ENCODE data around the gene KRTAP4-4.

Gene KRTAP4-4

DNA sequence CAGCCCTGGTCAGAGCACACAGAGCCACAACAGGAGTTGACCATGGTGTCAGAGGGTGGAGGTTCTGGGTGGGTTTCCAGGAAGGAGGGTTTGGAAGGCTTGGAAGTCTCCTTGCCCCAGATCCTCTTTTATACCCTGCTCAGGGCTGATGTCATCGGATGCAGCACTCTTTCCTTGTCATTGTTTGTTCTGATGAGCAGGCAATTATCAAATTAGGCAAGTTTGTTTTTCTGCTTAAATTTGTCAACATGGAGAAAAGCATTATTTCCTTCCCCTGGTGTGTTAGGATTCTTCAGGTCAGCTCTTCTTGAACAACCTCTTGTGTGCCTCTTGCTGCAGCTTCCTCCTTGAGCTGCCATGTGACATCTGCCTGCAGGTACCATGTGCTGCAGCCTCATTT is at the start of gene KRTAP4-4:
TSS of gene KRTAP4-4 (minus strand) at position 101 of the 400 bp plus-strand sequence. CDS start at position 44, 57 bp downstream.
- CTCF ChIA-PET: no interaction called here
- no peak within 1 kb of the TSS for H3K27ac ChIP-seq (ENCODE audit: extremely low read depth, low read depth, low read length)
- H3K4me1 ChIP-seq (ENCODE audit: control insufficient read depth, insufficient read depth, low read length): no peaks in the 10 kb centered on the region
- no peaks in the 10 kb centered on the region for H3K36me3 ChIP-seq (ENCODE audit: control insufficient read depth in 2 of 2, insufficient read depth in 1 of 2, low read length in 2 of 2)
- no peak for TF ChIP-seq YY2 (tag by site-specific recombination; IDR thresholded peaks at IDR 0.05)
- TF ChIP-seq KLF10 (tag by site-specific recombination; IDR thresholded peaks at IDR 0.05): no peak
- no peak for TF ChIP-seq ZNF660 (tag by site-specific recombination; IDR thresholded peaks at IDR 0.05)
- no peaks in the 10 kb centered on the region for H3K9me3 ChIP-seq (ENCODE audit: control insufficient read depth, insufficient read depth, low read depth, low read length)
- POLR2A ChIA-PET: no interaction called here
- no peak within 1 kb of the TSS for H3K4me3 ChIP-seq (ENCODE audit: low read depth, low read length)

DNA sequence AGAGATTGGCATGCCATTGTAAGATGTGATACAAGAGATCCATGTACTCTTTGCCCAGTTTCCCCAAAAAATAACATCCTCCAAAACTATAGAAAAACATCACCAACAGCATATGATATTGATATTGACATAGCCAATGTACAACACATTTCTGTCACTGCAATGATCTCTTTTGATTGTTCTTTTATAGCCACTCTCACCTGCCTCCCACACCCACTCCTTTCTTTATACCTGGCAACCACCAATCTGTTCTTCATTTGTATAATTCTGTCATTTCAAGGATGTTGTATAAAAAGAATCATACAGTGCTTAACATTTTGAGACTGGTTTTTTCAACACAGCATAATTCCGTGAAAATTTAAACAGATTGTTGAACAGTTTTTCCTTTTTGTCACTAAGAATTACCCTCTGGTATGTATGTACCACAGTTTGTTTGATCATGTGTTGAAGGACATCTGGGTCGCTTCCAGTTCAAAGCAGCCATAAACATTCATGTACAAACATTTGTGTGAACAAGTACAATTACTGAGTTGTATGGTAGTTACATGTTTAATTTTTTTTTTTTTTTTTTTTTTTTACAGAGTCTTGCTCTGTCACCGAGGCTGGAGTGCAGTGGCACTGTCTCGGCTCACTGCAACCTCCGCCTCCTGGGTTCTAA is 39.0 kb upstream of the KRTAP4-4 start:
- TF ChIP-seq, protein P1, sequence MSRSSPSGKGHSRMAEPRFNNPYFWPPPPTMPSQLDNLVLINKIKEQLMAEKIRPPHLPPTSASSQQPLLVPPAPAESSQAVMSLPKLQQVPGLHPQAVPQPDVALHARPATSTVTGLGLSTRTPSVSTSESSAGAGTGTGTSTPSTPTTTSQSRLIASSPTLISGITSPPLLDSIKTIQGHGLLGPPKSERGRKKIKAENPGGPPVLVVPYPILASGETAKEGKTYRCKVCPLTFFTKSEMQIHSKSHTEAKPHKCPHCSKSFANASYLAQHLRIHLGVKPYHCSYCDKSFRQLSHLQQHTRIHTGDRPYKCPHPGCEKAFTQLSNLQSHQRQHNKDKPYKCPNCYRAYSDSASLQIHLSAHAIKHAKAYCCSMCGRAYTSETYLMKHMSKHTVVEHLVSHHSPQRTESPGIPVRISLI (tag by site-specific recombination; IDR thresholded peaks at IDR 0.05): no peak
- TF ChIP-seq ZNF214 (tag by site-specific recombination; IDR thresholded peaks at IDR 0.05; ENCODE audit: borderline replicate concordance): no peak
- TF ChIP-seq ZNF266 (tag by site-specific recombination; IDR thresholded peaks at IDR 0.05; ENCODE audit: low read depth): no peak
- TF ChIP-seq, protein P2, sequence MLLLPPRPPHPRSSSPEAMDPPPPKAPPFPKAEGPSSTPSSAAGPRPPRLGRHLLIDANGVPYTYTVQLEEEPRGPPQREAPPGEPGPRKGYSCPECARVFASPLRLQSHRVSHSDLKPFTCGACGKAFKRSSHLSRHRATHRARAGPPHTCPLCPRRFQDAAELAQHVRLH (tag by site-specific recombination; IDR thresholded peaks at IDR 0.05): no peak
- TF ChIP-seq ZSCAN30 (tag by site-specific recombination; IDR thresholded peaks at IDR 0.05): no peak
- no peak for TF ChIP-seq HOXD13 (CRISPR knock-in tag; IDR thresholded peaks at IDR 0.05; ENCODE audit: borderline replicate concordance)
- TF ChIP-seq GLI4 (tag by site-specific recombination; IDR thresholded peaks at IDR 0.05): no peak
- no peak for TF ChIP-seq ZNF701 (tag by site-specific recombination; IDR thresholded peaks at IDR 0.05)
- TF ChIP-seq ZNF155 (tag by site-specific recombination; IDR thresholded peaks at IDR 0.05): no peak
- CTCF ChIA-PET: interaction anchor here (0.6 kb wide), 2 partner anchors 238 to 242 kb away, joined by 3 read pairs; no protein-coding TSS in a partner anchor
- POLR2A ChIA-PET: no interaction called here

DNA sequence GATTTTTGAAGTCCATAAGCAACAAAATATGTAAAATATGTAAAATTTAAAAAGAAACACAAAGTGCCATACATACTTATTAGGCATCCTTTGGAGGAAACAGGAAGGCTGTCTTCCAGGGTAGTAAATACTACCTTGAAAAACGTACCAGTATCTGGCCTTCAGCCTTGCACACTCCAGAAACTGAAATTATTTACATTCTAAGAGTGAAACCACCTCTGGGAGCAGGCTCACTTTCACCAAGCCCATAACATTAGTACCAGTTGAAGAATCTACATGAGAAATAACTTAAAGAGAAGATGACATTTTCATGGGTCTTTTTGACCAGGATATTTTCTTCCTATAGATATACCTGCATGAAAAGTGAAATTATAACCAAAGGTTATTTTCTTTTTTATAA is 35.5 kb upstream of the KRTAP4-4 start:
- no peaks in the 10 kb centered on the region for H3K36me3 ChIP-seq (ENCODE audit: control insufficient read depth in 2 of 2, insufficient read depth in 1 of 2, low read length in 2 of 2)
- no peaks in the 10 kb centered on the region for H3K9me3 ChIP-seq (ENCODE audit: control insufficient read depth, insufficient read depth, low read depth, low read length)
- H3K4me1 ChIP-seq (ENCODE audit: control insufficient read depth, insufficient read depth, low read length): no peaks in the 10 kb centered on the region
- TF ChIP-seq ZNF768 (tag by site-specific recombination; IDR thresholded peaks at IDR 0.05) (no peak), TCF7L2 (IDR thresholded peaks at IDR 0.05; ENCODE audit: borderline replicate concordance, low read depth, low read length) (no peak), ZNF133 (tag by site-specific recombination; IDR thresholded peaks at IDR 0.05) (no peak), ZNF10 (tag by site-specific recombination; IDR thresholded peaks at IDR 0.05) (no peak), ZNF529 (tag by site-specific recombination; IDR thresholded peaks at IDR 0.05; ENCODE audit: insufficient replicate concordance) (no peak), ZNF132 (tag by site-specific recombination; IDR thresholded peaks at IDR 0.05; ENCODE audit: borderline replicate concordance) (no peak), ZNF560 (tag by site-specific recombination; IDR thresholded peaks at IDR 0.05; ENCODE audit: borderline replicate concordance) (no peak), KLF7 (tag by site-specific recombination; IDR thresholded peaks at IDR 0.05; ENCODE audit: borderline replicate concordance) (no peak)
- TF ChIP-seq, protein P3, sequence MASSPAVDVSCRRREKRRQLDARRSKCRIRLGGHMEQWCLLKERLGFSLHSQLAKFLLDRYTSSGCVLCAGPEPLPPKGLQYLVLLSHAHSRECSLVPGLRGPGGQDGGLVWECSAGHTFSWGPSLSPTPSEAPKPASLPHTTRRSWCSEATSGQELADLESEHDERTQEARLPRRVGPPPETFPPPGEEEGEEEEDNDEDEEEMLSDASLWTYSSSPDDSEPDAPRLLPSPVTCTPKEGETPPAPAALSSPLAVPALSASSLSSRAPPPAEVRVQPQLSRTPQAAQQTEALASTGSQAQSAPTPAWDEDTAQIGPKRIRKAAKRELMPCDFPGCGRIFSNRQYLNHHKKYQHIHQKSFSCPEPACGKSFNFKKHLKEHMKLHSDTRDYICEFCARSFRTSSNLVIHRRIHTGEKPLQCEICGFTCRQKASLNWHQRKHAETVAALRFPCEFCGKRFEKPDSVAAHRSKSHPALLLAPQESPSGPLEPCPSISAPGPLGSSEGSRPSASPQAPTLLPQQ (tag by site-specific recombination; IDR thresholded peaks at IDR 0.05): no peak
- TF ChIP-seq, protein P4, sequence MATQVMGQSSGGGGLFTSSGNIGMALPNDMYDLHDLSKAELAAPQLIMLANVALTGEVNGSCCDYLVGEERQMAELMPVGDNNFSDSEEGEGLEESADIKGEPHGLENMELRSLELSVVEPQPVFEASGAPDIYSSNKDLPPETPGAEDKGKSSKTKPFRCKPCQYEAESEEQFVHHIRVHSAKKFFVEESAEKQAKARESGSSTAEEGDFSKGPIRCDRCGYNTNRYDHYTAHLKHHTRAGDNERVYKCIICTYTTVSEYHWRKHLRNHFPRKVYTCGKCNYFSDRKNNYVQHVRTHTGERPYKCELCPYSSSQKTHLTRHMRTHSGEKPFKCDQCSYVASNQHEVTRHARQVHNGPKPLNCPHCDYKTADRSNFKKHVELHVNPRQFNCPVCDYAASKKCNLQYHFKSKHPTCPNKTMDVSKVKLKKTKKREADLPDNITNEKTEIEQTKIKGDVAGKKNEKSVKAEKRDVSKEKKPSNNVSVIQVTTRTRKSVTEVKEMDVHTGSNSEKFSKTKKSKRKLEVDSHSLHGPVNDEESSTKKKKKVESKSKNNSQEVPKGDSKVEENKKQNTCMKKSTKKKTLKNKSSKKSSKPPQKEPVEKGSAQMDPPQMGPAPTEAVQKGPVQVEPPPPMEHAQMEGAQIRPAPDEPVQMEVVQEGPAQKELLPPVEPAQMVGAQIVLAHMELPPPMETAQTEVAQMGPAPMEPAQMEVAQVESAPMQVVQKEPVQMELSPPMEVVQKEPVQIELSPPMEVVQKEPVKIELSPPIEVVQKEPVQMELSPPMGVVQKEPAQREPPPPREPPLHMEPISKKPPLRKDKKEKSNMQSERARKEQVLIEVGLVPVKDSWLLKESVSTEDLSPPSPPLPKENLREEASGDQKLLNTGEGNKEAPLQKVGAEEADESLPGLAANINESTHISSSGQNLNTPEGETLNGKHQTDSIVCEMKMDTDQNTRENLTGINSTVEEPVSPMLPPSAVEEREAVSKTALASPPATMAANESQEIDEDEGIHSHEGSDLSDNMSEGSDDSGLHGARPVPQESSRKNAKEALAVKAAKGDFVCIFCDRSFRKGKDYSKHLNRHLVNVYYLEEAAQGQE (tag by site-specific recombination; IDR thresholded peaks at IDR 0.05): no peak
- ChIA-PET CTCF (interaction anchor here (0.6 to 0.7 kb wide), 2 partner anchors 98 to 178 kb away, joined by 3 to 5 read pairs; no protein-coding TSS in a partner anchor), POLR2A (no interaction called here)
- no peak overlapping the region for H3K27ac ChIP-seq (ENCODE audit: extremely low read depth, low read depth, low read length)
- no peak overlapping the region for H3K4me3 ChIP-seq (ENCODE audit: low read depth, low read length)

More for the DNA sequence above, 39.0 kb upstream of the KRTAP4-4 start:
- Histone ChIP-seq H3K9me3 (ENCODE audit: control insufficient read depth, insufficient read depth, low read depth, low read length) (no peaks in the 10 kb centered on the region), H3K4me1 (ENCODE audit: control insufficient read depth, insufficient read depth, low read length) (no peaks in the 10 kb centered on the region), H3K27ac (ENCODE audit: extremely low read depth, low read depth, low read length) (no peak overlapping the region), H3K4me3 (ENCODE audit: low read depth, low read length) (no peak overlapping the region), H3K36me3 (ENCODE audit: control insufficient read depth in 2 of 2, insufficient read depth in 1 of 2, low read length in 2 of 2) (no peaks in the 10 kb centered on the region)

Data from HEK293 (cell line).